Ascending aorta (tissue), 2 donors: Measurements from ENCODE around the gene EID2B. TPM values are rescaled to one million over a fixed set of nuclear protein-coding genes. Genes with fewer than 3 reads are reported as not detected.

Experiments used
- DNase-seq, 2 donors: peaks; one replicate each; pipeline ENCODE4 v3.0.0-alpha.2; 2019; ENCODE audit warnings: low spot score in 2 of 2
- H3K27ac ChIP-seq, 2 donors: fragments of 200-600 bp; sonication (generic); one replicate each; pipeline ENCODE4 v1.5.1; 2016 to 2017; ENCODE audit warnings: mild to moderate bottlenecking in 1 of 2
- H3K27me3 ChIP-seq: fragments of 200-600 bp; sonication (generic); one replicate; pipeline ENCODE4 v1.5.1; 2017
- H3K36me3 ChIP-seq, 2 donors: fragments of 200-600 bp; sonication (generic); one replicate each; pipeline ENCODE4 v1.5.1; 2016
- H3K4me1 ChIP-seq, 2 donors: fragments of 200-600 bp; sonication (generic); one replicate each; pipeline ENCODE4 v1.5.1; 2016 to 2017; ENCODE audit warnings: mild to moderate bottlenecking in 1 of 2
- H3K4me3 ChIP-seq, 2 donors: fragments of 200-600 bp; sonication (generic); one replicate each; pipeline ENCODE4 v1.5.1; 2016 to 2017; ENCODE audit warnings: mild to moderate bottlenecking in 1 of 2
- H3K9me3 ChIP-seq, 2 donors: fragments of 200-600 bp; sonication (generic); one replicate each; pipeline ENCODE4 v1.5.1; 2016
- CTCF ChIP-seq, 3 experiments: fragments of 200-600 bp in 2 of 3; fragments of 450-650 bp in 1 of 3; sonication (generic) in 2 of 3; IDR thresholded peaks; one replicate each; pipeline ENCODE4 v1.5.1; 2016 to 2019; ENCODE audit warnings: antibody characterized with exemption in 3 of 3, mild to moderate bottlenecking in 1 of 3, moderate library complexity in 1 of 3
- intact Hi-C: fragments of 100-400 bp; cut with DNase I; formaldehyde crosslinking; loops from one replicate; pipeline ENCODE4 v1.15.1; 2023
- total RNA-seq: library from RNA; depleted of rRNA; stranded (reverse); fragments of >200 nt; gene quantifications from one replicate; pipeline ENCODE4 v1.1.0, GENCODE V29; 2016

EID2B gene
- total RNA-seq, 1 donor from 2014 or later: not detected

GRCh38 chr19:39492788-39493187 lies 39.9 kb downstream of the EID2B start:
- Histone ChIP-seq H3K27me3 (no peaks in the 10 kb centered on the region), H3K36me3 (peaks cover 38 to 43% of the 10 kb centered on the region in 2 donors), H3K9me3 (no peaks in the 10 kb centered on the region), H3K4me3 (no peak overlapping the region), H3K4me1 (peaks cover 0 to 1% of the 10 kb centered on the region in 2 donors), H3K27ac (no peak overlapping the region)
- TF ChIP-seq CTCF (IDR thresholded peaks at IDR 0.05): no peak
- intact Hi-C loops: no loop called here
- DNase-seq: no peak

DNA sequence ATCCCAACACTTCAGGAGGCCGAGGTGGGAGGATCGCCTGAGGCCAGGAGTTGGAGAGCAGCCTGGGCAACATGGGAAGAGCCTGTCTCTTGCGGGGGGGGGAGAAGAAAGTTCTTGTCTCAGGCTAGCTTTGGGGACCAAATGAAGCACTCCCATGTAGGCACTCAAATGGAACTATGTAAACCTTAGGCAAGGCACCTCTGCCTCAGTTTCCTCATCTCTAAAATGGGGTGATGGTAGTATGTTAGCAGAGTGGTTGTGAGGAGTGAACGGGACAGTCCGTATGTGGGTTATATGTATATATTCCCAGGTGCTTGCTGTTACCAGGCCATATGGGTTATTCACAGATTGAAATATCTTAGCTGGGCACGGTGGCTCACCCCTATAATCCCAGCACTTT lies 40.4 kb downstream of the EID2B start:
- TF ChIP-seq CTCF (IDR thresholded peaks at IDR 0.05): no peak
- DNase-seq: no peak
- Histone ChIP-seq H3K4me1 (no peaks in the 10 kb centered on the region), H3K36me3 (peaks cover 43 to 49% of the 10 kb centered on the region in 2 donors), H3K27me3 (no peaks in the 10 kb centered on the region), H3K27ac (no peak overlapping the region), H3K9me3 (no peaks in the 10 kb centered on the region), H3K4me3 (no peak overlapping the region)
- intact Hi-C loops: no loop called here

DNA sequence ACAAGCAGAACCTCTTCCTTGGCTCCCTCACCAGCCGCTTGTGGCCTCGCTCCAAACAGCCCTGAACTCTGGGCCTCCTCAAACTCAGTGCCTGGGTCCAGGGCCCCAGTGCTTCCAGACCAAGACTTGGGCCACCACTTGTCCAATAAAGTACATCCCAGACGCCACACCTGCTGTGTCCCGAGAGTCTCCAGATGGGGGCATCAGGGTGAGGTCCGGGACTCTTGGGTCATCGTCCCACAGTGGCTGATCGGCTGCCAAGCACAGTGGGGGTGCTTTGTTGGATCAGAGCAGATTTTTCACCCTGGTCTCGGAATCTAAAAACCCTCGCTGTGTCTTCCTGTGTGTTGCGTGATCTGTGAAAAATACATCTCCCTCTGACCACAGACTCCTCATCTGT lies 42.9 kb downstream of the EID2B start:
- no peak for TF ChIP-seq CTCF (IDR thresholded peaks at IDR 0.05)
- Histone ChIP-seq H3K4me1 (no peaks in the 10 kb centered on the region), H3K36me3 (peaks cover 62 to 72% of the 10 kb centered on the region in 2 donors), H3K27ac (no peak overlapping the region), H3K9me3 (no peaks in the 10 kb centered on the region), H3K4me3 (no peak overlapping the region), H3K27me3 (no peaks in the 10 kb centered on the region)
- no peak for DNase-seq
- intact Hi-C loops: no loop called here

DNA sequence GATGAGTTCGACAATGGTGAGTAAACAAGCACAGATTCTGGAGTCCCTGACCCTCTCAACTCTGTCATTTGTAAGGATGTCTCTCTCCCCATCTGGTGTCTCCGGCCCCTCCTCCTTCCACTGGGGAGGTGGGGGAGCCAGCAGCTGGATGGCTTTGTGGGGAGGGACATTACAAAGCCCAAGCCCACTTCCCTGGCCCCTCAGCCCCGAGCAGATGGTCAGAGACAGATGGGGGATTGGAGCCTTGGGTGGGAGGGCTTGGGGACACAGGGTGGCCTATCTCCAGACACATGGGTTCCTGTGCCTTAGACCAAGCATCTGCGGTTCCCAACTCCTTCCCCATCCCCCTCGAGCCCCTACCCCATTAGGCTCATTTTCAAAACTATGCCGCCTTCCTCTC lies 49.5 kb downstream of the EID2B start:
- H3K36me3 ChIP-seq: peaks cover 30 to 44% of the 10 kb centered on the region in 2 donors
- TF ChIP-seq CTCF (IDR thresholded peaks at IDR 0.05): no peak
- no peak overlapping the region for H3K27ac ChIP-seq
- H3K4me3 ChIP-seq: no peak overlapping the region
- peaks cover 4 to 12% of the 10 kb centered on the region in 2 donors for H3K4me1 ChIP-seq
- DNase-seq: no peak
- H3K9me3 ChIP-seq: no peaks in the 10 kb centered on the region
- H3K27me3 ChIP-seq: no peaks in the 10 kb centered on the region
- intact Hi-C loops: no loop called here

DNA sequence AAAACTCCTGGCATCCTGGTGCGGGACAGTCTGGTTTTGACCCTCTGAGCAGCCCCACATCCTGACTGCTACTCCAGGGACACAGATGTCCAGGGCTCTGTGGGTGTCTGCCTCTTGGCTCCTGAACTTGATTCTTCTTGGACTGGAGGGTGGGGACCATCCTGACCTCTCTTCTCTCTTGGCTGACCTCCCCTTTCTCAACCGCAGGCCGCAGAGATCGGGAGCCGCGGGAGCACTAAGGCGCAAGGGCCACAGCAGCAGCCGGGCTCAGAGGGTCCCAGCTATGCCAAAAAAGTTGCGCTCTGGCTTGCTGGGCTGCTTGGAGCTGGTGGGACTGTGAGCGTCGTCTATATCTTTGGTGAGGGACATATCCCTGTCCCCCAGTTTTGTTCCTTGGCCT lies 51.0 kb downstream of the EID2B start:
- TF ChIP-seq CTCF (IDR thresholded peaks at IDR 0.05): no peak
- Histone ChIP-seq H3K27me3 (no peaks in the 10 kb centered on the region), H3K36me3 (peaks cover 16 to 30% of the 10 kb centered on the region in 2 donors), H3K27ac (no peak overlapping the region), H3K4me3 (peak overlapping the region; percentile 68 to 83), H3K4me1 (peaks cover 4 to 12% of the 10 kb centered on the region in 2 donors), H3K9me3 (no peaks in the 10 kb centered on the region)
- intact Hi-C loops: loop anchor here (2.0 kb wide), 3 partner anchors 37 to 91 kb away; partner anchors contain the start of genes MED29, PAF1 and SUPT5H
- no peak for DNase-seq

GRCh38 chr19:39481229-39481545 lies 51.5 kb downstream of the EID2B start:
- Histone ChIP-seq H3K27ac (peak overlapping the region; percentile 38 to 82), H3K4me3 (peak overlapping the region; percentile 68 to 83), H3K36me3 (peaks cover 12 to 30% of the 10 kb centered on the region in 2 donors), H3K9me3 (no peaks in the 10 kb centered on the region), H3K4me1 (peaks cover 4 to 12% of the 10 kb centered on the region in 2 donors), H3K27me3 (no peaks in the 10 kb centered on the region)
- DNase-seq: no peak
- intact Hi-C loops: loop anchor here (2.0 kb wide), 3 partner anchors 36 to 90 kb away; partner anchors contain the start of genes MED29, PAF1 and SUPT5H
- no peak for TF ChIP-seq CTCF (IDR thresholded peaks at IDR 0.05)
